ENCODE data around the gene CDH15.
A peak's percentile ranks its signal among the peaks of the same experiment; 100 is the strongest.
"Not testable (repeated sequence)": the region's sequence is repeated elsewhere in the genome, so short reads cannot be mapped to it uniquely, and the experiment has no call there.

Gene CDH15

GRCh38 chr16:89188471-89189357, 17.2 kb downstream of the CDH15 start:
- DNase-seq: not testable (repeated sequence)

GRCh38 chr16:89189358-89190025, 17.9 kb downstream of the CDH15 start:
- no peak for DNase-seq

GRCh38 chr16:89190150-89190958, 18.8 kb downstream of the CDH15 start:
- no peak for DNase-seq

DNA sequence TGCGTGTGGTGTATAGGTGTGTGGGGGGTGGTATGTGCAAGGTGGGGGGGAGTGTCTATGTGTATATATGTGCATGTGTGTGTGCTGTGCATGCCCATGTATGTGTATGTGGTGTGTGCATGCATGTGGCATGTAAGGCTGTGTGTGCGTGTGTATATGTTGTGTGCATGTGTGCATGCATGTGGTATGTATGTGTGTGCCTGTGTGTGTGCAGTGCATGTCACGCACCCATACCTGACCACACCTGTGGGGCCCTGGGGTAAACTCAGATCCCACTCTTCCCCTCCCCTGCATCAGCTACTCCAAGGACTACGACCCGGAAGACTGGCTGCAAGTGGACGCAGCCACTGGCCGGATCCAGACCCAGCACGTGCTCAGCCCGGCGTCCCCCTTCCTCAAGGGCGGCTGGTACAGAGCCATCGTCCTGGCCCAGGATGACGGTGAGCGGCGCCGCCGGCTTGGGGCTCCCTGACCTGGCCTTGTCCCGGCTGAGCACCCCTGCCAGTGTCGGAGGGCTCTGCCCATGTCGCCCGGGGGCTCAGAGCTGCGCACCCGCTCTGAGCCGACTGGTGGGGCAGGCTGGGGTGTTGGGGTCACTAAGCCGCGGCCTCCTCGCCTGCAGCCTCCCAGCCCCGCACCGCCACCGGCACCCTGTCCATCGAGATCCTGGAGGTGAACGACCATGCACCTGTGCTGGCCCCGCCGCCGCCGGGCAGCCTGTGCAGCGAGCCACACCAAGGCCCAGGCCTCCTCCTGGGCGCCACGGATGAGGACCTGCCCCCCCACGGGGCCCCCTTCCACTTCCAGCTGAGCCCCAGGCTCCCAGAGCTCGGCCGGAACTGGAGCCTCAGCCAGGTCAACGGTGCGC, 19.7 kb downstream of the CDH15 start:
- DNase-seq: no peak

- DNase-seq: no peak
Observed at GRCh38 chr16:89191901-89192185, 20.3 kb downstream of the CDH15 start.

DNA sequence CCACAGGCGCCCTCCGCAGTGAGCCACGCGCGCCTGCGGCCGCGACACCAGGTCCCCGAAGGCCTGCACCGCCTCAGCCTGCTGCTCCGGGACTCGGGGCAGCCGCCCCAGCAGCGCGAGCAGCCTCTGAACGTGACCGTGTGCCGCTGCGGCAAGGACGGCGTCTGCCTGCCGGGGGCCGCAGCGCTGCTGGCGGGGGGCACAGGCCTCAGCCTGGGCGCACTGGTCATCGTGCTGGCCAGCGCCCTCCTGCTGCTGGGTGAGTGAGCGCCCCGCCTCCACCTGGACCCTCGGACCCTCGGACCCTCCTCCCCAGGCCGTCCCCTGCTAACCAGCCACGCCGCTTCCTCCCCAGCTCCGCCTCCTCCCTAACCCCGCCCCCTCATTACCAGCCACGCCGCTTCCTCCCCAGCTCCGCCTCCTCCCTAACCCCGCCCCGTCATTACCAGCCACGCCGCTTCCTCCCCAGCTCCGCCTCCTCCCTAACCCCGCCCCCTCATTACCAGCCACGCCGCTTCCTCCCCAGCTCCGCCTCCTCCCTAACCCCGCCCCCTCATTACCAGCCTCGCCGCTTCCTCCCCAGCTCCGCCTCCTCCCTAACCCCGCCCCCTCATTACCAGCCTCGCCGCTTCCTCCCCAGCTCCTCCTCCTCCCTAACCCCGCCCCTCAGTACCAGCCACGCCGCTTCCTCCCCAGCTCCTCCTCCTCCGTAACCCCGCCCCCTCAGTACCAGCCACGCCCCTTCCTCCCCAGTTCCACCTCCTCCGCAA, 20.8 kb downstream of the CDH15 start:
- DNase-seq: peak; percentile 93

DNA sequence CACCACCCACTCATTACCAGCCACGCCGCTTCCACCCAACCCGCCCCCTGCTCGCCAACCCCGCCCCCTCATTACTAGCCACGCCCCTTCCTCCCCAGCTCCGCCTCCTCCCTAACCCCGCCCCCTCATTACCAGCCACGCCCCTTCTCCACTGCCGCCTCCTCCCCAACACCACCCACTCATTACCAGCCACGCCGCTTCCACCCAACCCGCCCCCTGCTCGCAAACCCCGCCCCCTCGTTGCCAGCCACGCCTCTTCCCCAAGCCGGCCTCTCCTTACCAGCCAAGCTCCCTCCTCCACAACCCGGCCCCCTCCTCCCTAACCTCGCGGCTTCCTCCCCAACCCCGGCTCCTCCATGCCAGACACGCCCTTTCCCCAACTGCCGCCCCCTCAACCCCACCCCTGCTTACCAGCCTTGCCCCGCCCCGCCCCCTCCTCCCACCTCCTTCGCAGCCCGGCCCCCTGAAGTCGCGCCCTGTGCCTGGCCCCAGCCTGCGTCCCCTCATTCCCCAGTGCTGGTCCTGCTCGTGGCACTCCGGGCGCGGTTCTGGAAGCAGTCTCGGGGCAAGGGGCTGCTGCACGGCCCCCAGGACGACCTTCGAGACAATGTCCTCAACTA, 21.5 kb downstream of the CDH15 start:
- DNase-seq: peak; percentile 89

DNA sequence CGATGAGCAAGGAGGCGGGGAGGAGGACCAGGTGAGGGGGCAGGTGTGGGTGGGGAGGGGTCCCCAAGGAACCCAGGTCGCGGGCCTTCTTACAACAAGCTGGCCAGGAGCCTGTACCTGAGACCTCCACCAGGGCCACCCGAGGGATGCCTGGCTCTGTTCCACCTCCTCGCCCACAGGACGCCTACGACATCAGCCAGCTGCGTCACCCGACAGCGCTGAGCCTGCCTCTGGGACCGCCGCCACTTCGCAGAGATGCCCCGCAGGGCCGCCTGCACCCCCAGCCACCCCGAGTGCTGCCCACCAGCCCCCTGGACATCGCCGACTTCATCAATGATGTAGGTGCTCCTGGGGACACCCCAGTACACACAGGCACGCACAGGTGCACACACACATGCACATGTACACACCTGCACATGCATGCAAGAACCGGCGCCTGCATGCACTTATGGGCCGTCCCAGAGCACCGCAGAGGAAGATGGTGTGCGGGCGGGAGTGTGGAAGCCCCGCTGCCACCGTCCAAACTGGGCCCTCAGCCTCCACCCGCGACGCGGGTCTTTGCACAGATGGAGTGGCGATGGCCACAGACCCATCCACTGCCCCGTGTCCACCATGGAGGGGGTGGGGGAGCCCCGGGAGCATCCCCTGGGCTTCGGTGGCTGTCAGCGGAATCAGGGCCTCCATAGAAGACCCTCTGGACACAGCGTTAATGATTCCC, 22.2 kb downstream of the CDH15 start:
- DNase-seq: no peak

DNA sequence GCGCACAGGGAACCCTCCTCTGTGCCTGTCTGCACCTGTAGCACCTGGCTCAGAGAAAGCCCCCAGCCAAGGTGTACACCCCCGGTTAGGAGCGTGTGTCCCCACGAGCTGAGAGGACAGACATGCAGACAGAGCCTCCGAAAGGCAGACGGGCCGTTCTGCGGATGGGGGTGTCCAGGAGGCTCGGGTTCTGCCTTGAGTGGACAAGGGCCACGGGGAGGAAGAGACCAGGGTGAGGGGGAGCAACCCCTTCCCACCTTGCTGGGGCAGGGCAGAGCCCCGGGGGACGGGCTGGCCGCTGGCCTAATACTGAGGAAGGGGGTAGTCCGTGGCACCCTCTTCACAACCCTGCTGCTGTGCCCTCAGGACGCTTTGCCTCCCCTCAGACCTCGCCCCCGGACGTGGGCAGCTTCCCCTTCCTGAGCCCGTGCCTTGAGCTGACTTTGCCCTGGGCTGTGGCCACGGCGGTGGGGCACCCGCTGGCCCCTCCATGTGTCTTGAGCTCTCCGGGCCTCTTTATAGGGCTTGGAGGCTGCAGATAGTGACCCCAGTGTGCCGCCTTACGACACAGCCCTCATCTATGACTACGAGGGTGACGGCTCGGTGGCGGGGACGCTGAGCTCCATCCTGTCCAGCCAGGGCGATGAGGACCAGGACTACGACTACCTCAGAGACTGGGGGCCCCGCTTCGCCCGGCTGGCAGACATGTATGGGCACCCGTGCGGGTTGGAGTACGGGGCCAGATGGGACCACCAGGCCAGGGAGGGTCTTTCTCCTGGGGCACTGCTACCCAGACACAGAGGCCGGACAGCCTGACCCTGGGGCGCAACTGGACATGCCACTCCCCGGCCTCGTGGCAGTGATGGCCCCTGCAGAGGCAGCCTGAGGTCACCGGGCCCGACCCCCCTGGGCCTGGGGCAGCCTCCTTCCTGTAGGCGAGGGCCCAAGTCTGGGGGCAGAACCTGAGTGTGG, 23.1 kb downstream of the CDH15 start:
- no peak for DNase-seq

DNA sequence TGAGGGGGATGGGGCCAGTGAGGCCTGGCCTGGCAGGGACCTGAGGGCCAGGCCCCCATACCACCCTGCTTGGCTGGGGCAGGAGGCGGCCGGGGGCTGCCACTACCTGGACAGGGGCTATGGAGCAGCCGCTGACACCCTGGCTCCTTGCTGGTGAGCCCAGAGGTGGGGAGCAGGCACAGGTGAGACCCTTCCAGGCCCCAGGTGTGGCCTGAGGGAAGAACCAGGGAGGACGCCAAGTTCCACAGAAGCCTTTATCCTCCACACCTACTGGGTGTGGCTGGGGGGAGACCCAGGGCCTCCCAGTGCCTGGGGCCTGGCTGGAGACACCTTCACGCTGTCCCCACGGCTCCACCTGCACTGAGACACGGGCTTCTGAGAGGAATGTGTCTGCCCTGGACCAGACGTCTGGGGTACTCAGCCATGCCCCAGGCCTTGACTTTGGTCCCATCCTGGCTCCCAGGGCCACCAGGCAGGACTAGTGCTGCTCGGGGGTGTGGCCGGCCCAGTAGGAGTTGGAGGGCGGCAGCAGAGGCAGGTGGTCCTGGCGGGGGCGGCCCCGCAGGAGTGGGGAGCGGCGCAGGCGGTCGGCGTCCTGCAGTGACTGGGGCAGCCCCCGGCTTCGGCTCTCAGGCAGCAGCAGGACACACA, 24.1 kb downstream of the CDH15 start:
- no peak for DNase-seq

- no peak for DNase-seq
Observed at GRCh38 chr16:89197033-89197632, 25.6 kb downstream of the CDH15 start.

DNA sequence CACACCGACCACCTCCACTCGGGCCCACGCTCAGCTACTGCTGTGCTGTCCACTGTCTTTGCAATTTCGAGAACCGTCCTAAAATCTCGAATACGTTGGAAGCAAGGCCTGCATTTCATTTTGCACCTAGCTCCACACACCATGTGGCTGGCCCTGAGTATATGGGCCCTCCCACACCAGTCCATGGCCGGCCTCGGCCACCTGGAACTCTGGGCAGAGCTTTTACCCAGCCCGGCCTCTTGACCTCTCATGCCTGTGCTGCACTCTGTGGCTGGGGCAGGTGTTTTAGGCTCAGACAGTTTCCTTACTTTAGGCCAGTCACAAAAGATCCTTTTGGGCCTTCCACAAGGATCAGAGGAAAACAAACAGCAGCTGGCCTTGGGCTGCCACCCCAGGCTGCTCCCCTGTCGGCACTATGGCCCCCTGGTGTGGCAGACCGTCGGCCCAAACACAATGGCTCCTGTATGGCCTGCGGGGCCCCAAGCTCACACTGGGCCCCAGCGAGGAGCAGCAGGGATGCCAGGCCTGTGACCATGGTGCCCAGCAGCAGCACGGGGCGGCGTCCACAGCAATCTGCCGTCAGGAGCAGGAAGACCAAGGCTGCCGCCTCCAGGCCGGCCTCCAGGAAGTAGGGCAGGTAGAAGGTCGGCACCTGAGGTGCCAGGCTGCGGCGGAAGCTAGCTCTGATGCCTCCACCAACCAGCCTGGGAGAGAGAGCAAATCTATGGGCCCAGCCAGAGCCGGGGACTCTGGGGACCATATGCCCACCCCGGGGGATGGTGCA, 26.3 kb downstream of the CDH15 start:
- no peak for DNase-seq

DNA sequence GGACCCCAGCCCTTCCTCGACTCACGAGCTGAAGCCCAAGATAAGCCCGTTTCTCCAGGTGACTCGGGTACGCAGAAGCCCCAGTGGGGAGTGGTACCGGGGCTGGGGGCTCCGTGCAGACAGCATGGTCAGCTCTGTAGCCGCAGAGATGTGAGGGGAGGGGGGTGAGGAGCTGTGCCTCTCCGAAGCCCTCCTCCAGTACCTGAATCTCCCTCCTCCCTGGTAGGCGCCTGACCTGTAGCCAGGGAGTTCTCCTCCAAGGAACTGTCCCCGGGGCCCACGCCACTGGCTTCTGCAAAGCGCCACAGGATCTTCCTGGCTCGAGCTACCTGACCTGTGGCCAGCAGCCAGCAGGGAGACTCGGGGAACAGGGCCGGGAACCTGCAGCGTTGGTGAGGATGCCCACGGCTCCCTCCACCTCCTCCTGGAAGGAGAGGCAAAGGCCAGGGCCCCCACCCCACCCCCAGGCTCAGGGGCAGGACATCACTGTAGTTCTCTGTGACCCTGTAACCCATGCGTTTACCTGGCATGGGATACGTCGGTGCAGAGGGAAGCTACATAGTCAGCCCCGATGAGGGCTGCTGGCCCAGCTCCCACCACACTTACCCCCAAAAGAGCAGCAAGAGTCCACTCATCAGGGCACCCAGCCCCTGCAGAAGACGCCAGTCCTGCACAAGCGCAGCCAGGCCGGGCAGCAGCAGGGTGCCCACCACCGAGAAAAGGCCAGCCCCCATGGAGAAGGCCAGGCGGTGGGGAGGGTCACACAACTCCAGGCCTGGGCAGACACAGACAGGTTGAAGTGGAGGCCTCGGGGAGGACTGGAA, 27.1 kb downstream of the CDH15 start:
- no peak for DNase-seq

DNA sequence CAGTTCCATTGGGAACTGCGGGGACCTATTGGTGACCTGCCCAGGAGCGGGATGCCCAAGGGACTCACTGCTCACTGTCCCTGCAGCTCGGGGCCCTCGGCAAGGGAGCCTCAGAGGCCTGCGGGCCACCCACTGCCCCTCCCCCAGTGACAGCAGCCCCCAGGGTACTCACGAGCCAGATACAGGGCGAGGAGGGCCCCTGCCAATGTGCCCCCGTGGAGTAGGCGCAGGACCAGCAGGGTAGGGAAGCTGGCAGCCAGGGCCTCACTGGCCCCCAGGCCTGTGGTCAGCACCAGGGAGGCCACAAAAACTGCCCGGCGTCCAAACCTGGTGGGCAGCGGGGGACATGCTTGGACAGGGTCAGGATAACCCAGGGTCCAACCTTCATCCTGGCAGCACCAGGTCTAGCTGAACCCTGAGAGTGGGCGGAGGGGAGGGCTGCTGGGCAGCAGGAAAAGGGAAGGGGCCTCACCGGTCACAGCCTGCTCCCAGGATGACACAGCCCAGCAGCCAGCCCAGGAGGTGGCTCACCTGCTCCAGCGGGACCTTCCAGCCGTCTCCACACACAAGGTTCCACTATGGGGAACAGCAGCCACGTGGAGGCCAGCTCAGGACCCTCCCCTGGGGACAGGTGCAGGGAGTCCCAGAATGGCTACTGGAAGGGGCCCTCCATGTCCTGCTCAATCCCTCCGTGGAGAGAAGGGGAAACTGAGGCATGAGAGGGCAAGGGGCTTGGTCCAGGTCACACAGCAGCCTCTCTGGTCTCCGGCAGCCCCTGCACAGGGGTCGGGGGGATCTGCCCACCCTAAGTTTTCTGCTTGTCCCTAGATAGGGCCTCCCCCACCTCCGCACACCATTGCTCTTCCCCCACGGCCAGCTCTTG, 27.9 kb downstream of the CDH15 start:
- DNase-seq: no peak

- no peak for DNase-seq
Observed at GRCh38 chr16:89200124-89200849, 28.7 kb downstream of the CDH15 start, which contains the start of gene SLC22A31. SLC22A31 (minus strand) TSS chr16:89200537; CDS start chr16:89200501, 36 bp downstream.
